SK-N-SH (cell line): ENCODE measurements around the gene CALN1.

Source experiments
- FOXM1 ChIP-seq: IDR thresholded peaks from 2 replicates; pipeline ENCODE4 v1.4.0; 2012; ENCODE audit warnings: low read depth, mild to moderate bottlenecking
- MEF2A ChIP-seq: IDR thresholded peaks from 2 replicates; pipeline ENCODE4 v1.4.0; 2012; ENCODE audit warnings: low read depth, borderline replicate concordance
- MXI1 ChIP-seq: IDR thresholded peaks from 2 replicates; pipeline ENCODE4 v1.6.1; 2012; ENCODE audit warnings: mild to moderate bottlenecking, low read depth, low read length, improper control_type of control experiment
- NRF1 ChIP-seq: IDR thresholded peaks from 2 replicates; pipeline ENCODE4 v1.6.1; 2012; ENCODE audit warnings: low read depth, mild to moderate bottlenecking, low read length
- RAD21 ChIP-seq: IDR thresholded peaks from 2 replicates; pipeline ENCODE4 v1.6.1; 2012; ENCODE audit warnings: mild to moderate bottlenecking, low read length
- RFX5 ChIP-seq: IDR thresholded peaks from 2 replicates; pipeline ENCODE4 v1.6.1; 2012; ENCODE audit warnings: mild to moderate bottlenecking, improper control_type of control experiment, low read length
- TAF1 ChIP-seq: IDR thresholded peaks from 2 replicates; pipeline ENCODE4 v1.6.1; 2012; ENCODE audit warnings: low read depth, mild to moderate bottlenecking, low read length, moderate library complexity, borderline replicate concordance
- TCF12 ChIP-seq: IDR thresholded peaks from 2 replicates; pipeline ENCODE4 v1.4.0; 2012
- TF ChIP-seq, protein P1 (sequence below): fragments of 200-600 bp; sonication (generic); IDR thresholded peaks from 2 replicates; pipeline ENCODE4 v1.6.1; 2017; ENCODE audit warnings: antibody characterized with exemption, mild to moderate bottlenecking, moderate library complexity

DNA sequence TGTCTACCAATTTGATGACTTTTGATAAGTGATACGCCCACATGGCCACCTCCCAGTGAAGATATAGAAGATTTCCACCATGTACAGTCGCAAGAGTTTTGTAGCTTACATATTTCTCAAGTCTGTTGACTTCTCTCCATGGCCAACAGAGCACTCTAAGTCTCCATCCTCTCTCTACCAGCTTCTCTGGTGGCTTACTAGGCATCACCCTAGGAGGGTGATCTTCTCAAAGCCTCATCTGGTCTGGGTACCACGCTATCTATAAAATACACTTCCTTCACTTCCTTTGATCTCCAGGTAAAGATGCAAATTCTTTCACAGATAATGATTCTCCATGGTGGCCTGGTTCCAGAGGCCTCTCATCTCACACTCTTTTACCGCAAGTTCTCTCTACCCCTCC is 49.9 kb downstream of the CALN1 start:
- TF ChIP-seq MEF2A (no peak), RAD21 (no peak), TCF12 (no peak), TAF1 (no peak), FOXM1 (no peak), NRF1 (no peak), MXI1 (no peak), RFX5 (no peak)
- TF ChIP-seq, protein P1, sequence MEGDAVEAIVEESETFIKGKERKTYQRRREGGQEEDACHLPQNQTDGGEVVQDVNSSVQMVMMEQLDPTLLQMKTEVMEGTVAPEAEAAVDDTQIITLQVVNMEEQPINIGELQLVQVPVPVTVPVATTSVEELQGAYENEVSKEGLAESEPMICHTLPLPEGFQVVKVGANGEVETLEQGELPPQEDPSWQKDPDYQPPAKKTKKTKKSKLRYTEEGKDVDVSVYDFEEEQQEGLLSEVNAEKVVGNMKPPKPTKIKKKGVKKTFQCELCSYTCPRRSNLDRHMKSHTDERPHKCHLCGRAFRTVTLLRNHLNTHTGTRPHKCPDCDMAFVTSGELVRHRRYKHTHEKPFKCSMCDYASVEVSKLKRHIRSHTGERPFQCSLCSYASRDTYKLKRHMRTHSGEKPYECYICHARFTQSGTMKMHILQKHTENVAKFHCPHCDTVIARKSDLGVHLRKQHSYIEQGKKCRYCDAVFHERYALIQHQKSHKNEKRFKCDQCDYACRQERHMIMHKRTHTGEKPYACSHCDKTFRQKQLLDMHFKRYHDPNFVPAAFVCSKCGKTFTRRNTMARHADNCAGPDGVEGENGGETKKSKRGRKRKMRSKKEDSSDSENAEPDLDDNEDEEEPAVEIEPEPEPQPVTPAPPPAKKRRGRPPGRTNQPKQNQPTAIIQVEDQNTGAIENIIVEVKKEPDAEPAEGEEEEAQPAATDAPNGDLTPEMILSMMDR, result no peak
